HG02642 (cell line): Measurements from ENCODE around the gene C17orf67.

Experiments used
- ATAC-seq: cut with Tn5 transposase; IDR thresholded peaks from one replicate; pipeline ENCODE4 v1.9.1; 2021; ENCODE audit warnings: mild to moderate bottlenecking; ENCODE audit not compliant: unreplicated experiment, poor library complexity

C17orf67 gene

DNA sequence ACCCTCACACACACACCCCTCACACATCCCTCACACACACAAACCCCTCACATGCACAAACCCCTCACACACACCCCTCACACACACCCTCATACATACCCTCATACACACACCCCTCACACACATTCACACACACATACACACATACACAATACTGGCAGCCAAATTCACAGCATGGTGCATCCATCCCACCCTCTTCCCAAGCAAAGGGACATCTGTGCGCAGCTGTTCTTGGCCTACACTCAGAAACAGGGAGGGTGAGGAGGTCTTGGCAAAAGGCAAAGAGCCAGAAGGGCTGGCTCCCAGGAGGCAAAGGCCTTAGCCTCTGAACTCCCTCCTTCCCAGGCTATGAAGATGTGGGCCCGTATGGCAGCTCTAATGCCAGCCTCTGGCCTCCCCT, 23.4 kb downstream of the C17orf67 start:
- ATAC-seq = no peak

DNA sequence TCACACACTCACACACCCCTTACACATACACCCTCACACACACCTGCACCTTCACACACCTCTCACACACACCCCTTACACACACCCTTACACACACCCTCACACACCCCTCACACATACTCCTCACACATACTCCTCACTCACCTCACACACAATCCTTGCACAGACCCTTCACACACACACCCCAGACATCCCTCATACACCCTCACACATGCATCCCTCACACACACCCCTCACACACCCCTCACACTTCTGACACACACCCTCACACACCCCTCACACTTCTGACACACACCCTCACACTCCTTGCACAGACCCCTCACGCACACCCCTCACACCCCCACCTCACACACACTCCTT, 23.9 kb downstream of the C17orf67 start:
- no peak for ATAC-seq

DNA sequence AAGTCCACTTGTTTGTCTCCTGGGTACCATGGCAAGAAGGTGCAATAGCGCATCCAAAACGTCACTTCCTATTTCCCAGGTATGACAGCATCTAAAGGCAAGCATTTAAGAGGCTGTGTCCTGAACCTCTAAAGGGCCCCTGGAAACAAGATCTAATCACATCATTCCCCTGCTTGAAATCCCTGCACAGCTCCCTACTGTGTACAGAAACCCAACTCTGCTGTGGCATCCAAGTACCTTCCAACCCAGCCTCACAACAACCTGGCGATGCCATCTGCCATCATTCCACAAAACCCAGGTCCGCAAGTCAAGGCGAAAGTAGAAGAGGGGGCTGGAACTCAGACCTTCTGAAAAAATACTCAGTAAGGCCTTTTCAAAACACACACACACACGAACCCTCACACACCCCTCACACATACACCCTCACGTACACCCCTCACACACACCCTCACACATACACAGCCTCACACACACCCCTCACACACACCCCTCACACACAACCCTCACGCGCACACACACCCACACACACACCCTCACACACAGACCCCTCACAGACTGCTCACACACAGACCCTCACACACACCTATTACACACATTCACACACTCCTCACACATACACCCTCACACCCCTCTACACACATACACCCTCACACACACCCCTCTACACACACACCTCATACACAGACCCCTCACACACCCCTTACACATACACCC, 24.5 kb downstream of the C17orf67 start:
- ATAC-seq = no peak

DNA sequence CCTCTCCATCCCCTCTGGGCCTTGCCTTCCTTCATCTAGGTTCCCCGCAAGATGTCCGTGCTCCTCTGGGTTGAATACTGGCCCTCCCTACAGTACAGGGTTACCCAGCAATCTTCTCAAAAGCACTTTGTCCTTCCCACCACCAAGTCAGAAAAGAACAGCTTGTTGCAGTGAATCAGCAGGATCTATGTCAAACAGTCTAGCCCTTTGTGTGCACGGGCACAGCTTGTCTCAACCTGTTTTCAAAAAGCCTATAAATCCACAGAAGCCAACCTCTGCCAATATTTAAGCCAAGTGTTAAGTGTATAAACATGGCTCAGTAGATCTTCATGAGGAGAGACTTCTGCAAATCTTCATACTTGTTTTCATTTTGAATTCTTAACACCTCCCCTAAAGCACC, 25.2 kb downstream of the C17orf67 start:
- no peak for ATAC-seq

DNA sequence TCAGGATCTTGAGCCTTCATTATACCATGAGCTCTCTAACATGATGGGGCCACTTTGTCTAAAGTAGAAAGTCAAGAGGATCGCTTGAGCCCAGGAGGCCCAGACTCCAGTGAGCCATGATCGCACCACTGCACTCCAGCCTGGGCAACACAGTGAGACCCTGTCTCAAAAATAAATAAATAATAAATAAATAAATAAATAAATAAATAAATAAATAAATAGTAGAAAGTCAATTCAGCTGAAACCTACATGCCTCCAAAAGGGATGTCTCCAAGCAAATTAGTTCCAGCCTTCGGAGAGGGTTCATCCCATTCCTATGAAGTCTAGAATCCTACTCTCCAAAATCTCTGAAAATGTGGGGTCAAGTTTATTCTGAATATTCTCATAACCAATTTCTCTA, 26.0 kb downstream of the C17orf67 start:
- ATAC-seq = no peak

DNA sequence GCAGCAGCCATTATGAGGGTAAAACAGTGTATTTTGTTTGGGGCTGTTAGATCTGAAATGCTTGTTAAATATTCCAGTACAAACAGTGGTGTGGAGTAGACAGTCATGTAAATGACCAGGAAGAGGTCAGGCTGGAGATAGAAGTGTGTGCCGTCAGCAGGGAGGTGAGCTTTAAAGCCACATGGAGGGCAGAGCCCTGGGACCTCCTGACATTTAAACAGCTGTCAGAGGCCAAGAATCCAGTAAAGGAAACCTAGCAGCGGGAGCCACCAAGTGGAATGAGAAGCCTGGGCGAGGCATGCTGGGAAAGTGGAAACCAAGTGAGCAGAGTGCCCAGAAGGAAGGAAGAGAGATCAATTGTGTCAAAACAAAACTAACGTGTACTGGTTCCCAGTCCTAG, 26.8 kb downstream of the C17orf67 start:
- no peak for ATAC-seq

DNA sequence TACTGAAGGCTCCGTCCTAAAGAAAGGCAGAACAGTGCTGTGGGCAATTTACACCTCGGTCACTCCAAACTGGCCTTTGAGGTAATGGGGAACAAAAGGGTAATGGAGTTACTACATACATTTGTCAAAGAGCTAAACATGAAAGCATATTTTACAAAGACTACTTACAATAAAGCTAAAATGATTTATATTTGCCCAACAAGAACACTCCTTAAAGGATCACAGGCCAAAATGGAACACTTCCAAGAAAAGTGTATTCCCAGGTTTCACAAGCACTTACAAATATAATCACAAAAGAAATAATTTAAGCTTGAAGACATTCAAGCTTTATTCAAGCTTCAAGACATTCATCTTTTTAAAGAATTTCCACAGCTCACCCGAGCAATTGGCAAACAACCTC, 29.3 kb downstream of the C17orf67 start:
- ATAC-seq = no peak

DNA sequence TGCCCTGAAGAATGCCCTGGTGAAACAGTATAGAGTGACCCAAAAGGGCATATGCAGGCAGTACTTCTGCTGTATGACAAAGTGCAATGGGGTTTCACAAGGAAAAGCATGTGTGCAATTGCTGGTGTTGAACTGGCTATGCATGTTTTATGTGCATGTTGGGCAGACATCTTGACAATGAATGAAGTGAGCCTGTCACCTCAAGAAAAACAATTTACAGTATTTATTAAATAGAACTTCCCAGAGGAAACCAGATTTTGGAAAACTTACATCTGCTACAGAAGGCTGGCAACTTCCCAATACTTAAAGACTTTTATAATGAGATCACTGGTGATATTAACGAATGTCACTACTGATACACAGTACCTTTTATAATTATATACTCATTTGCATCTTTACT, 30.6 kb downstream of the C17orf67 start:
- ATAC-seq = no peak

DNA sequence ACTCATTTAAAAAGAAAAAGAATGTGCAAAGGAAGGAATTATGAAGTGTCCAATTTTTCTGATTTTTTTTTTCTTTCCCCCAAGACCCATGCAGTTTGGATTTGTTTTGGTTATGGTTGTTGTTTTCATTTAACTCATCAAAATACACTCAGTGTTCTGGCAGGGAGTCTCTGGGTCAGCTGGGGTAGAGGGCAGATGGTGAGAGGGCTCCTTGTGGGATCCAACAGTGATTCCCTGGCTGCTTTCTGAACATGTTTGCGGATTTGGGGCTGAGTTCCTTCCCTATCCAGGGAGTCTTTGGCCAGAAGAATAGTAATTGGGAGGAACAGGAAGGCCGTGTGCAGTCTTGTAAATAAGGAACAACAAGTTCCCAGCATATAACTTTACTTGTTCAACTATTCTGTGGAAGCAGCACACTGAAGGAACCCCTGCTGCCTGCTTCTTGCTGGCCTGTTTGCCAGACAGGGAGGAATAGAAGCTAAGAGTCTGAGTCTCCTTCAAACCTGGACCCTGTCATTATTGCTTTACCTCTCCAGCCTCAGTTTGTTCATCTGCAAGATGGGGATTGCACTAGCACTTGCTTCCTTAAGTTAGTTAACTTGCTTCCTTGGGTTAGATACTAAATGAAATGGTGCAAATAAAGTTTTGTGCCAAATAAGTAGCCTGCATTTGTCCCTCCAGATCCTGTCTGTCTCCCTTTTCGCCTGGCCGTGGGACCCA, 32.1 kb downstream of the C17orf67 start:
- no peak for ATAC-seq

DNA sequence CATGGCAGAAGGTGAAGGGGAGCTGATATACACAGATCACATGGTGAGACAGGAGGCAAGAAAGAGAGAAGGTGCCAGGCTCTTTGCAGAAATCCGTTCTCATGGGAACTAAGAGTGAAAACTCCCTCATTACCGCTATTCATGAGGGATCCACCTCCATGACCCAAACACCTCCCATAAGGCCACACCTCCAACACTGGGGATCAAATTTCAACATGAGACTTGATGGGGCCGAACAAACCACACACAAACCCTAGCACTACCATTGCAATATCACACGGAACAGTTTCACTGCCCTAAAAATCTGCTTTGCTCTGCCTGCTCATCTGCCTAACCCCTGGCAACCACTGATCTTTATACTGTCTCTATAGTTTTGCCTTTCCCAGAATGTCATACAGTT, 34.8 kb downstream of the C17orf67 start:
- no peak for ATAC-seq

DNA sequence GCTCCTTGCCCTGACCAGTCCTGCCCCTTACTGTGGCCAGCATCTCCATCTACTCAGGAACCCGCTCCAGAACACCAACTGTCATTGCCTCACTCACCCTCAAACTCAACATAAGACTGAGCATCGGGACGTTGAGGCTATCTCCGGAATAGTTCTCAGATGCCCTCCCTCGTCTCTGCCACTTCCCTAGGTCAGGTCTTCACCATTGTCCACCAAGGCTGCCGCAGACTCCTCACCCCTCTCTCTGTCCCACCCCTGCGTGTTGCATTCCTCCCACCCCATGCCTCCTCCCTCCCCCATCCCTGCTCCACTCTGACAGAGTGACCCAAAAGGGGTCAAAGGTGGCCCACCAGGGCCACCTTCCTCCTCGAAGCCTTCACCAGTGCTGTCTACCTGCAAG, 37.2 kb downstream of the C17orf67 start:
- ATAC-seq = no peak

DNA sequence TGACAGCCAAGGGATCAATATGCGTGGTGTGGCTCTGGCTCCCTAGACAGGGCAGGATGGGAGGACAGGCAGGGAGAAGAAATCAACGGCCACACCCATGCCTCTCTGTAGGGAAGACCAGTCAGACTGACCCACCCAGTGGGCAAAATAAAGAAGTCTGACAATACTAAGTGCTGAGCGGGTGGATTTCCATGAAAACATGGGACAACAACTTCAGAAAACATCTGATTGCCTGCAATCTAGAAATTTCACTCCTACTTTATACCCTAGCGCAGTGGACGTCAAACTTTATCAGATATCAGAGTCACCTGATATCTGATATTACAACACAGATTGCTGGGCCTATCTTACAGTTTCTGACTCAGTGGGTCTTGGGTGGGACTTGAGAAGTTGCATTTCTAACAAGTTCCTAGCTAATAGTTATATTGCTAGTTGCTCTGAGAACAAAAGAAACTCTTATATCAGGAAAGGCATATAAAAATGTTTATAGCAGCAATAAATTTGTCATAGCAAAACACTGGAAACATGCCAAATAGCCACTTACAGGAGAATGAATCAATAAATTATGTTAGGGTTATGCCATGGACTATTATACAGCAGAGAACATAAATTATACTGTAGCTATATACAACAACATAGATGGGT, 38.4 kb downstream of the C17orf67 start:
- ATAC-seq = no peak

DNA sequence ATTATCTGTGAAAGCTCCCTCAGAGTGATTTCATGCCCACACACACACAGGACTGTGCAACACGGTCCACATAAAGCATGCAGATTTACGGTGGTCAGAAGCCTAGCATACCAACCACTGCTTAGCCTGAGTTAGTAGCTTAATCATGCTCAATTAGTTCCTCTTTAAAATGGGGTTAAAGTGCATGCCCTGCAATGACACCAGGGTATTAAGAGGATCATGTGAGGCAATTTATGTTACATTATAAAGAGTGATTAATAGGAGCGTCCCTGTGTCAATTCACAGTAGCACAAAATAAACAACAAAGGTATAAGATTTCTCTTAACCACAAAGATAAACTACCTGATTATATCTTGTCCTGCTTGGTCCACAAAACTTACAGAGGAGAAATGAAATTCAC, 39.8 kb downstream of the C17orf67 start:
- no peak for ATAC-seq

DNA sequence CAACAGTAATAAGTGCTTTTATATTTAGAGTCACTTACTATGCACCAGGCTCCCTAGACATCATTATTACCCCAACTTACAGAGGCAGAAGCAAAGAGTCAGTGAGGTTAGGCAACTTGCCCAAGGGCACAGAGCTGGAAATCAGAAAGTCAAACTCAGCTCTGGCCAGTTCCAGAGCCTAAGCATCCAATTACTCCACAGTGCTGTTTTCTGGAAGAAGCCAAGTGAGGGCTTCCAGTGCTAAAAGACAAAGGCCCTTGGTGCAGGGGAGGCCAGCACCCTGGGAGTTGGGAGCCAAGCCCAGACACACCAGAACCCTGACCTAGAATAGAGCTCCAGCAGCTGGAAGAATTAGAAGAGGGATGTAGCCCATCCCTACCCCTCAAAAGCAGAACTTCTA, 40.2 kb downstream of the C17orf67 start:
- no peak for ATAC-seq

DNA sequence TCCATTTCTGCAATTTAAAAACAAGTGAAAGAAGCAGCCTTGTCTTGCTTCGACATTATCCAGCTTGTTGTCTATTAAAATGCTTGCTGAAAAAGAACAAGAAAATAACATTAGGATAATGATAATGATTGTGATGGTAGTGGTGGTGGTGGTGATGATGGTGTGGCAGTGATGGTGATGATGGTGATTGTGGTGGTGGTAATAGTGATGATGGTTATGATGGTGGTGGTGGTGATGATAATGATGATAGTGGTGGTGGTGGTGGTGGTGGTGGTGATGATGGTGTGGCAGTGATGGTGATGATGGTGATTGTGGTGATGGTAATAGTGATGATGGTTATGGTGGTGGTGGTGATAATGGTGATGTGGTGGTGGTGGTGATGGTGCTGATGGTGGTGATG, 41.5 kb downstream of the C17orf67 start:
- ATAC-seq = no peak

DNA sequence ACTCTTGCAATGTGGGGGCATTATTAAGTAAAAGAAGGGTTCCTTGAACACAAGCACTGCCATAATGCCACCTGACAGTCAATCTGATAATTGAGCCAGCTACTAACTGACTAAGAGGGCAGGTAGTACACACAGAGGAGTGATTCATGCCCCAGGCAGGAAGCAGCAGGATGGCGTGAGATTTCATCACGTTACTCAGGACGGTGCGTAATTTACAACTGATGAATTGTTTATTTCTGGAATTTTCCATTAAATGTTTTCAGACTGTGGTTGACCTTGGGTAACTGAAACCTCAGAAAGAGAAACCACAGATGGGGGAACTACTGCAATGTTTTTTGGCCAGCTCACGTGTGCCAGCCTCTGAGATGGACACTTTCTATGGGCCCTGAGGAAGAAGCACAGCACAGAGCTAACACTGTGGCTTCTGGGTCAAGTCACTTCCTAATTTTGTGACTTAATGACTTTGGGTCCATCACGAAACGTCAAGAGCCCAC, 46.7 kb downstream of the C17orf67 start:
- peak; percentile 86 for ATAC-seq

DNA sequence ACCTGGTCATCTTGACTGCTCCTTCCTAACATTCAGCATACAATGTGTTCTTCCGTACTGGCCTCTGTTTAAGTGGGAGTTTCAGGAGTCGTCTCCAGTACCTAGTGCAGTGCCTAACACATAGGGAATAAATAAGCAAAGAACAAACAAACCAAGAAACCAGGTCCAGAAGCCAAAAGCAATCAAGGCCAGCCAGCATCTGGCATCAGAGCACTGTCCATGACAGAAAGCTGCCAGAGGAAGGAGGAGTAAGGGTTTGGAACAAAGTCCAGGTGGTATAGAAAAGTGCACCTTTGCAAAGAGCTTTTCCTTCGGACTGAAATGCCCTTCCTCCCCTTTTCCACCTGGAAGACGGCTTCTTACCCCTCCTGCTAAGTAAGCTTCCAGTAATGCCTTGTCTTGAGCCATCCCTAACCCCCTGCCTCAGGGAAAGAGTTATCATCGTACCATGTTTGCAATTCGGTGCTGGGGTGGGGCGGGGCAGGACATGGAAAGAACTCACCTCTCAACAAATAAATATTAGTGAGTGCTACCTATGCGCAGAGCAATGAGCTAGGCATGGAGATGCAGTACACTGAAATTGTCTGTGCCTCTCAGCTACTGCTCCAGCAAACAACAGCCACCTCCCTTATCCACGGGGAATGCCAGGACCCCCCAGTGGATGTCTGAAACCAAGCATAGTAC, 47.6 kb downstream of the C17orf67 start:
- ATAC-seq = no peak

DNA sequence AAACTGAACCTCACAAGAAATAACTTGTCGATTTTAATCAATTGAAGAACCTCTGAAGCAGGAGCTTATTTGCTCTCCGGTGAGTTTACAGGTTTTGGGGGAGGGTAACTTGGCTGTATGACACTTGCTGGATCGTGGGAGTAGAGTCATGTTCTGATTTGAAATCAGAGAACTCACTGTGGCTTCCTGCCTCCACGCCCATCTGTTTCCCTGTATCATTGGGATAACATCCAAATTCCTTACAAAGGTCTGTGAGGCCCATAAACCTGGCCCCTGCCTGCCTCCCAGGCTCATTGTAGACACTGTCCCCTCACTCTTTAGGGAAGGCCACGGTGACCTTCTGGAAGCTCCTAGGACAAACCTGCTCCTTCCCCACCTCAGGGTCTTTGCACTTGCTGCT, 48.3 kb downstream of the C17orf67 start:
- ATAC-seq = no peak

DNA sequence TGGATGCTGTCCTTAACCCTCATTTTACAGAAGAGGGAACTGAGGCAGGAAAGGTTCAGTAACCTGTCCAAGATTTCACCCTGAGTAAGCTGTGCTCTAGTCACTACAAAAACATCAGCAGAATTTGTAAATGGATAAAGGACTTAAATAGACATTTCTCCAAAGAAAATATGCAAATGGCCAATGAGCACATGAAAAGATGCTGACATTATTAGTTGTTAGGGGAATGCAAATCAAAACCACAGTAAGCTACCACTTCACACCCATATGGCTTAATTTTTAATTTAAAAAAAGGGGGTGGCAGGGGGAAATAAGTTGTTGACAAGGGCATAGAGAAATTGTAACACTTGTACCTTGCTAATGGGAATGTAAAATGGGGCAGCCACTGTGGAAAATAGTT, 51.4 kb downstream of the C17orf67 start:
- ATAC-seq = no peak

DNA sequence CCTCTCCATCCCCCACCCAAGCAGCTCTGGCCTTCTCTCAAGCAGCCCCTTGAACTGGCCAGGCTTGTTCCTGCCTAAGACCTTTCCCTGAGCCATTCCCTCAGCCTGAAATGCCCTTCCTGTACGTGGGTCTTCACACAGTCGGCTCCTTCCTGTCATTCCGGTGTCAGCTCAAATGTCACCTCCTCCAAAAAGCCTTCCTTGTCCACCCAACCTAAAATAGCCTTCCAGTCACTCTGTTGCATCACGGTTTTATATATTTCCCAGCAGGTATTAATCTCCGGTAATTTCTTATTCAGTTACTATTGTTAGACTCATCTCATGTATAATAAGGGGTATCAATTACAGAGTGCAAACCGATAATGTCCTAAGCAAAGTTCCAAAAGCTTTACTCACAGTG, 51.8 kb downstream of the C17orf67 start:
- ATAC-seq = no peak
